ENCODE data around the gene DPH6.
A peak's percentile ranks its signal among the peaks of the same experiment; 100 is the strongest.

DPH6 gene

GRCh38 chr15:35565901-35566300 is 19.9 kb upstream of the DPH6 start:
- no peak overlapping the region for H3K4me3 ChIP-seq (replicated peaks; ENCODE audit: low read depth, low read length)
- TF ChIP-seq, protein P1, sequence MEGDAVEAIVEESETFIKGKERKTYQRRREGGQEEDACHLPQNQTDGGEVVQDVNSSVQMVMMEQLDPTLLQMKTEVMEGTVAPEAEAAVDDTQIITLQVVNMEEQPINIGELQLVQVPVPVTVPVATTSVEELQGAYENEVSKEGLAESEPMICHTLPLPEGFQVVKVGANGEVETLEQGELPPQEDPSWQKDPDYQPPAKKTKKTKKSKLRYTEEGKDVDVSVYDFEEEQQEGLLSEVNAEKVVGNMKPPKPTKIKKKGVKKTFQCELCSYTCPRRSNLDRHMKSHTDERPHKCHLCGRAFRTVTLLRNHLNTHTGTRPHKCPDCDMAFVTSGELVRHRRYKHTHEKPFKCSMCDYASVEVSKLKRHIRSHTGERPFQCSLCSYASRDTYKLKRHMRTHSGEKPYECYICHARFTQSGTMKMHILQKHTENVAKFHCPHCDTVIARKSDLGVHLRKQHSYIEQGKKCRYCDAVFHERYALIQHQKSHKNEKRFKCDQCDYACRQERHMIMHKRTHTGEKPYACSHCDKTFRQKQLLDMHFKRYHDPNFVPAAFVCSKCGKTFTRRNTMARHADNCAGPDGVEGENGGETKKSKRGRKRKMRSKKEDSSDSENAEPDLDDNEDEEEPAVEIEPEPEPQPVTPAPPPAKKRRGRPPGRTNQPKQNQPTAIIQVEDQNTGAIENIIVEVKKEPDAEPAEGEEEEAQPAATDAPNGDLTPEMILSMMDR (IDR thresholded peaks at IDR 0.05; ENCODE audit: low read depth, low read length, missing control alignments): no peak
- DNase-seq (ENCODE audit: extremely low read depth, low read depth): no peak

DNA sequence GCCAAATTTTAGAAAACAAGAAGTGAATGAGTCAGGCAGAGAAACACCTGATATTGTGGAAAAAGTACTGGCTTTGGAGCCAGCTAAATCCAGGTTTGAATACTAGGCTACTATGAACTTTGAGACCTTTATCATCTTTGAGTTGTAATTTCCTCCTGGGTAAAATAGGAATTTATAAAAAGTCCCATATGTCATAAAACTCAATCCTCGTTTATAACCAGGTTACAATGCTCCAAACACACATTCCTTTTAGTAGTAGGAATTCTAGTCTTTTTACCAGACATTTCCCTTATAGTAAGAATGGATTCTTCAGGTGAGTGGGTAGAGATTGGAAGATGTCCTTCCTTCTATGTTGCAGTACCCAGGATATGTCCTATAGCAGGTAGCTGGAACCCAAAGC is 16.7 kb upstream of the DPH6 start:
- no peak for DNase-seq (ENCODE audit: extremely low read depth, low read depth)
- TF ChIP-seq, protein P1 (IDR thresholded peaks at IDR 0.05; ENCODE audit: low read depth, low read length, missing control alignments): no peak
- no peak overlapping the region for H3K4me3 ChIP-seq (replicated peaks; ENCODE audit: low read depth, low read length)

GRCh38 chr15:35561308-35561707 is 15.3 kb upstream of the DPH6 start:
- H3K4me3 ChIP-seq (replicated peaks; ENCODE audit: low read depth, low read length): no peak overlapping the region
- DNase-seq (ENCODE audit: extremely low read depth, low read depth): no peak
- TF ChIP-seq, protein P1 (IDR thresholded peaks at IDR 0.05; ENCODE audit: low read depth, low read length, missing control alignments): no peak

DNA sequence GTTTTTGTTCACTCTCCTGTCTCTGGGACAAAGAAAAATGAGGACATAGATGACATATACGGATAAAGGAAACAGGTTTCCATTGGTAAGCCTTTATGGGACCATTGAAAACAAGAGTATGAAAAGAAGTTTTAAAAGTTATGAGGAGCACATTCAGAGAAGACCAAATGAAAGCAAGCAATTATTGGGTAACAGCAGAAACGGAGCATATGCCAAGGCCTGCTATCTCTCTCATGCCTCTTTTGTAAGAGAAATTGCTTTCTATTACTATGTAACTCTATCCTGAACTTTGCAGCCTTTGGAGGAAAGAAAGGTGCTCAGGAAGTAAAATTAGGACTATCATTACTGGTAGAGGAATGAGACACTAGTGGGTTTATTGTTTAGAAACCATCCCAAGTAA is 14.9 kb upstream of the DPH6 start:
- H3K4me3 ChIP-seq (replicated peaks; ENCODE audit: low read depth, low read length): no peak overlapping the region
- DNase-seq (ENCODE audit: extremely low read depth, low read depth): no peak
- TF ChIP-seq, protein P1 (IDR thresholded peaks at IDR 0.05; ENCODE audit: low read depth, low read length, missing control alignments): no peak

- H3K4me3 ChIP-seq (replicated peaks; ENCODE audit: low read depth, low read length): no peak overlapping the region
- DNase-seq (ENCODE audit: extremely low read depth, low read depth): no peak
- TF ChIP-seq, protein P1 (IDR thresholded peaks at IDR 0.05; ENCODE audit: low read depth, low read length, missing control alignments): no peak
These were observed 14.3 kb upstream of the DPH6 start for GRCh38 chr15:35560258-35560657.

GRCh38 chr15:35559683-35560082 is 13.7 kb upstream of the DPH6 start:
- no peak for DNase-seq (ENCODE audit: extremely low read depth, low read depth)
- no peak overlapping the region for H3K4me3 ChIP-seq (replicated peaks; ENCODE audit: low read depth, low read length)
- TF ChIP-seq, protein P1 (IDR thresholded peaks at IDR 0.05; ENCODE audit: low read depth, low read length, missing control alignments): no peak

DNA sequence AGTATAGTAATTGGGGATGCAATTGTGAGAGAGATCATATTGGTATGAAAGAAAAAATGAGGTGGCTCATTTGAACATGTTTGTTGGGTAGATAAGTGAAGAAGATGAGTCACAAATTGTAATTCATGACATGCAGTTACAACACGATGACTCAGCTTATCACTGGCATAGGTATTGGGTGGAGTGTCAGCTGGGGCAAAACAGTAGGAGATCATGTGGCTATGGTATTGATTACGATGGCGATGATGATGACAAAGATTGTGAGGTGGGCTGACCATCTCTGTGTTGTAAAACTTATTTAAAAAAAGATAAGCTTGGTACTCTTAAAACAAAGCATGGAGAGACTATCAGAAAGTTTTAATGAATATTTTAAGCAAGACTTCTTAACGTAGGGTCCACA is 11.6 kb upstream of the DPH6 start:
- no peak overlapping the region for H3K4me3 ChIP-seq (replicated peaks; ENCODE audit: low read depth, low read length)
- TF ChIP-seq, protein P1 (IDR thresholded peaks at IDR 0.05; ENCODE audit: low read depth, low read length, missing control alignments): no peak
- peak; percentile 59 for DNase-seq (ENCODE audit: extremely low read depth, low read depth)
